Tibial nerve (tissue), 4 donors: ENCODE data around the gene ACOD1. TPM values are rescaled to one million over a fixed set of nuclear protein-coding genes. Genes with fewer than 3 reads are reported as not detected.
"Not testable (repeated sequence)": the region's sequence is repeated elsewhere in the genome, so short reads cannot be mapped to it uniquely, and the experiment has no call there.

Experiments
- DNase-seq, 2 donors: peaks; one replicate each; pipeline ENCODE4 v3.0.0-alpha.2; 2019; ENCODE audit warnings: low spot score in 2 of 2
- H3K27ac ChIP-seq, 4 donors: fragments of 200-600 bp; sonication (generic) in 3 of 4; one replicate each; pipeline ENCODE4 v1.5.1; 2017 to 2019; ENCODE audit warnings: mild to moderate bottlenecking in 1 of 4
- H3K27me3 ChIP-seq, 2 donors: fragments of 200-600 bp; sonication (generic) in 1 of 2; one replicate each; pipeline versions ENCODE4 v1.5.1 to v1.6.0; 2017 to 2019
- H3K36me3 ChIP-seq, 3 donors: fragments of 200-600 bp; sonication (generic); one replicate each; pipeline ENCODE4 v1.5.1; 2018 to 2019
- H3K4me1 ChIP-seq, 4 donors: fragments of 200-600 bp; sonication (generic) in 3 of 4; one replicate each; pipeline ENCODE4 v1.5.1; 2017 to 2019
- H3K4me3 ChIP-seq, 4 donors: fragments of 200-600 bp; sonication (generic) in 3 of 4; one replicate each; pipeline ENCODE4 v1.5.1; 2017 to 2019; ENCODE audit warnings: mild to moderate bottlenecking in 1 of 4, moderate library complexity in 1 of 4
- H3K9me3 ChIP-seq, 4 donors: fragments of 200-600 bp; sonication (generic) in 3 of 4; one replicate each; pipeline ENCODE4 v1.5.1; 2017 to 2019
- CTCF ChIP-seq, 5 experiments: fragments of 200-600 bp in 3 of 5; fragments of 450-650 bp in 2 of 5; sonication (generic) in 3 of 5; IDR thresholded peaks; one replicate each; pipeline ENCODE4 v1.5.1; 2016 to 2019; ENCODE audit warnings: antibody characterized with exemption in 5 of 5, mild to moderate bottlenecking in 3 of 5, moderate library complexity in 2 of 5
- EP300 ChIP-seq, 2 donors: sonication (generic); formaldehyde crosslinking; IDR thresholded peaks; one replicate each; pipeline ENCODE4 v1.6.1; 2017; ENCODE audit warnings: antibody characterized with exemption in 2 of 2, mild to moderate bottlenecking in 1 of 2
- POLR2A ChIP-seq, 2 donors: fragments of 450-650 bp; IDR thresholded peaks; one replicate each; pipeline ENCODE4 v1.6.1; 2017; ENCODE audit warnings: antibody characterized with exemption in 2 of 2, mild to moderate bottlenecking in 2 of 2, moderate library complexity in 2 of 2
- WGBS, 2 donors: methylation state at CpG; one replicate each; pipeline ENCODE4 v1.1.5; 2018; 5-methylcytosine and 5-hydroxymethylcytosine counted together
- total RNA-seq, 4 donors: library from RNA; depleted of rRNA; stranded (reverse); fragments of >200 nt; gene quantifications; one replicate each; pipeline ENCODE4 v1.1.0, GENCODE V29; 2016

Gene ACOD1
- total RNA-seq, 4 donors from 2014 or later: not detected

GRCh38 chr13:76913898-76914297 lies 34.4 kb upstream of the ACOD1 start:
- WGBS, 2 donors: 54 to 66% methylated on average over 4 of the region's 4 CpGs
- H3K27me3 ChIP-seq: no peaks in the 10 kb centered on the region
- H3K27ac ChIP-seq: no peak overlapping the region
- H3K4me3 ChIP-seq: no peak overlapping the region
- H3K9me3 ChIP-seq: no peaks in the 10 kb centered on the region
- H3K36me3 ChIP-seq: no peaks in the 10 kb centered on the region
- no peaks in the 10 kb centered on the region for H3K4me1 ChIP-seq
- TF ChIP-seq CTCF (IDR thresholded peaks at IDR 0.05) (no peak), POLR2A (IDR thresholded peaks at IDR 0.05) (no peak), EP300 (IDR thresholded peaks at IDR 0.05) (no peak)
- no peak for DNase-seq

- Histone ChIP-seq H3K4me1 (no peaks in the 10 kb centered on the region), H3K27ac (no peak overlapping the region), H3K36me3 (no peaks in the 10 kb centered on the region), H3K9me3 (no peaks in the 10 kb centered on the region), H3K4me3 (no peak overlapping the region), H3K27me3 (no peaks in the 10 kb centered on the region)
- WGBS, 2 donors: 49 to 72% methylated on average over 1 of the region's 1 CpG
- TF ChIP-seq CTCF (IDR thresholded peaks at IDR 0.05): no peak
- TF ChIP-seq EP300 (IDR thresholded peaks at IDR 0.05): no peak
- no peak for TF ChIP-seq POLR2A (IDR thresholded peaks at IDR 0.05)
- no peak for DNase-seq
Observed at GRCh38 chr13:76917095-76917494, 31.2 kb upstream of the ACOD1 start.

GRCh38 chr13:76917755-76918481 lies 30.4 kb upstream of the ACOD1 start:
- not testable (repeated sequence) for H3K36me3 ChIP-seq, DNase-seq, H3K27me3 ChIP-seq, H3K4me3 ChIP-seq, H3K4me1 ChIP-seq, H3K27ac ChIP-seq, H3K9me3 ChIP-seq
- WGBS, 2 donors: 88 to 89% methylated on average over 12 of the region's 12 CpGs

- no peak for DNase-seq
- H3K4me3 ChIP-seq: no peak overlapping the region
- TF ChIP-seq POLR2A (IDR thresholded peaks at IDR 0.05): no peak
- TF ChIP-seq CTCF (IDR thresholded peaks at IDR 0.05): no peak
- no peak for TF ChIP-seq EP300 (IDR thresholded peaks at IDR 0.05)
- 88 to 93% methylated on average over 1 of the region's 1 CpG for WGBS, 2 donors
- H3K27me3 ChIP-seq: no peaks in the 10 kb centered on the region
- no peaks in the 10 kb centered on the region for H3K36me3 ChIP-seq
- H3K9me3 ChIP-seq: no peaks in the 10 kb centered on the region
- no peak overlapping the region for H3K27ac ChIP-seq
- no peaks in the 10 kb centered on the region for H3K4me1 ChIP-seq
Observed at GRCh38 chr13:76921516-76921915, 26.8 kb upstream of the ACOD1 start.

- no peak for DNase-seq
- no peak overlapping the region for H3K4me3 ChIP-seq
- no peaks in the 10 kb centered on the region for H3K9me3 ChIP-seq
- H3K4me1 ChIP-seq: no peaks in the 10 kb centered on the region
- 72 to 76% methylated on average over 1 of the region's 1 CpG for WGBS, 2 donors
- no peaks in the 10 kb centered on the region for H3K27me3 ChIP-seq
- no peak overlapping the region for H3K27ac ChIP-seq
- no peak for TF ChIP-seq POLR2A (IDR thresholded peaks at IDR 0.05)
- no peak for TF ChIP-seq CTCF (IDR thresholded peaks at IDR 0.05)
- no peak for TF ChIP-seq EP300 (IDR thresholded peaks at IDR 0.05)
- H3K36me3 ChIP-seq: no peaks in the 10 kb centered on the region
Observed at GRCh38 chr13:76925115-76925514, 23.2 kb upstream of the ACOD1 start.
